ENCODE data around the gene KRI1.
A peak's percentile ranks its signal among the peaks of the same experiment; 100 is the strongest.
"Not testable (repeated sequence)": the region's sequence is repeated elsewhere in the genome, so short reads cannot be mapped to it uniquely, and the experiment has no call there.

The KRI1 gene

DNA sequence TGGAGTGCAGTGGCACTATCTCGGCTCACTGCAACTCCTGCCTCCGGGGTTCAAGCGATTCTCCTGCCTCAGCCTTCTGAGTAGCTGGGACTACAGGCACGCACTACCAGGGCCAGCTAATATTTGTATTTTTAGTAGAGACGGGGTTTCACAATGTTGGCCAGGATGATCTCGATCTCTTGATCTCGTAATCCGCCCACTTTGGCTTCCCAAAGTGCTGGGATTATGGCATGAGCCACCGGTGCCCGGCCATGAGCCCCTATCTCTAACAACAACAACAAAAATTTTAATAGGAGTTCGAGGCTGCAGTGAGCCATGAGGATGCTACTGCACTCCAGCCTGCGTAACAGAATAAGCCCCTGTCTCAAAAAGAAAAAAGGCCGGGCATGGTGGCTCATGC, 16.3 kb upstream of the KRI1 start:
- Histone ChIP-seq H3K4me1 (ENCODE audit: control insufficient read depth in 1 of 2, insufficient read depth in 1 of 2, low read depth in 1 of 2, low read length in 1 of 2) (peaks cover 18 to 27% of the 10 kb centered on the region in 2 experiments), H3K27ac (no peak overlapping the region), H3K27me3 (peaks cover 7% of the 10 kb centered on the region), H3K36me3 (no peaks in the 10 kb centered on the region), H3K4me3 (ENCODE audit: low read depth in 1 of 2, low read length in 1 of 2) (no peak overlapping the region), H3K9me3 (no peaks in the 10 kb centered on the region)
- TF ChIP-seq, protein P1, sequence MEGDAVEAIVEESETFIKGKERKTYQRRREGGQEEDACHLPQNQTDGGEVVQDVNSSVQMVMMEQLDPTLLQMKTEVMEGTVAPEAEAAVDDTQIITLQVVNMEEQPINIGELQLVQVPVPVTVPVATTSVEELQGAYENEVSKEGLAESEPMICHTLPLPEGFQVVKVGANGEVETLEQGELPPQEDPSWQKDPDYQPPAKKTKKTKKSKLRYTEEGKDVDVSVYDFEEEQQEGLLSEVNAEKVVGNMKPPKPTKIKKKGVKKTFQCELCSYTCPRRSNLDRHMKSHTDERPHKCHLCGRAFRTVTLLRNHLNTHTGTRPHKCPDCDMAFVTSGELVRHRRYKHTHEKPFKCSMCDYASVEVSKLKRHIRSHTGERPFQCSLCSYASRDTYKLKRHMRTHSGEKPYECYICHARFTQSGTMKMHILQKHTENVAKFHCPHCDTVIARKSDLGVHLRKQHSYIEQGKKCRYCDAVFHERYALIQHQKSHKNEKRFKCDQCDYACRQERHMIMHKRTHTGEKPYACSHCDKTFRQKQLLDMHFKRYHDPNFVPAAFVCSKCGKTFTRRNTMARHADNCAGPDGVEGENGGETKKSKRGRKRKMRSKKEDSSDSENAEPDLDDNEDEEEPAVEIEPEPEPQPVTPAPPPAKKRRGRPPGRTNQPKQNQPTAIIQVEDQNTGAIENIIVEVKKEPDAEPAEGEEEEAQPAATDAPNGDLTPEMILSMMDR (IDR thresholded peaks at IDR 0.05): no peak

DNA sequence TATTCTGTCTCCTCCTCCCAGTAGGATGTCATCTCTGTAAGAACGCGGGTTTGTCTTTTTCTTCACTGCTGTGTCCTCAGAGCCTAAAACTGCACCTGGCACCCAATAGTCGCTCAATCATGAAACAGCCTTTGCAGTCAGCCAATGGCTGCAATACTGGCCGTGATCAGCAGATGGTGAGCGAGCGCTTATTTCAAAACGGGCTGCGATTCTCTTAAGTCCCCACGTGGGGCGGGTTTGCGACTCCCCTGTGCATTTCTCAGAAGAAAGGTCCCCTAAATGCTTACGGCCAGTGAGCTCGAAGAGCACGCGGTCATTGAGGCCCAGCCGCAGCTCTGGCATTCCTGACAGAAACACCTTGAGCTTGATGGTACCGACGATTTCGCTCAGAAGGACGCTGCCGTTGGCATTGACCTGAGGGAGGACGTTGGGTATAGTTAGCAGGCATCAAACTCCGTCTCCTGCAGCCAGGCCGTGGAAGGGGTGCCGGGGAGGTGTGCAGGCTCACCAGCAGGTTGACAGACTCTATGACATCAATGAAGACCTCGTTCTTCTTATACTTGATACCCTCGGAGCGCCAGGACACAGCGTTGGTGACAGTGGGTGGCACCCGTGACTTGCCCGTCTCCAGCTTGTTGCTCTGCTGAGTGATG, 15.3 kb upstream of the KRI1 start:
- peaks cover 18 to 24% of the 10 kb centered on the region in 2 experiments for H3K4me1 ChIP-seq (ENCODE audit: control insufficient read depth in 1 of 2, insufficient read depth in 1 of 2, low read depth in 1 of 2, low read length in 1 of 2)
- peak overlapping the region; percentile 6 to 35 for H3K4me3 ChIP-seq (ENCODE audit: low read depth in 1 of 2, low read length in 1 of 2)
- TF ChIP-seq, protein P1 (IDR thresholded peaks at IDR 0.05): peak; percentile 99
- H3K36me3 ChIP-seq: no peaks in the 10 kb centered on the region
- H3K27me3 ChIP-seq: no peaks in the 10 kb centered on the region
- no peaks in the 10 kb centered on the region for H3K9me3 ChIP-seq
- peak overlapping the region; percentile 52 for H3K27ac ChIP-seq

DNA sequence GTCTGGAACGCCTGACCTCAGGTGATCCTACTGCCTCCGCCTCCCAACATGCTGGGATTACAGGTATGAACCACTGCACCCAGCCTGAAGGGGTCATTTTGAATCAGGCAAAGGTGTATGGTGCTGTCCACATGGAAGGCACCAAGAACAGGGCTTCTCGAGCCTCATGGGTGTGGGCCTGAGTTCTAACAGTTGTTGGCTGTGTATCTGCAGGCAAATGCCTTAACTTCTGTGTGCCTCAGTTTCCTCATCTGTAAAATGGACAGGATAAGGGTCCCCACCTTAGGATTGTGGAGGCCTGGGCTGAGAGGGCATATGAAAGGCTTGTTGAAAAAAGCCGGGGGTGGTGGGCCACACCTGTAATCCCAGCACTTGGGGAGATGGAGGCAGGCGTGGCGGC, 12.1 kb upstream of the KRI1 start:
- no peaks in the 10 kb centered on the region for H3K27me3 ChIP-seq
- H3K9me3 ChIP-seq: no peaks in the 10 kb centered on the region
- TF ChIP-seq, protein P1 (IDR thresholded peaks at IDR 0.05): no peak
- no peak overlapping the region for H3K27ac ChIP-seq
- no peaks in the 10 kb centered on the region for H3K36me3 ChIP-seq
- H3K4me3 ChIP-seq (ENCODE audit: low read depth in 1 of 2, low read length in 1 of 2): no peak overlapping the region
- peaks cover 7 to 10% of the 10 kb centered on the region in 2 experiments for H3K4me1 ChIP-seq (ENCODE audit: control insufficient read depth in 1 of 2, insufficient read depth in 1 of 2, low read depth in 1 of 2, low read length in 1 of 2)

DNA sequence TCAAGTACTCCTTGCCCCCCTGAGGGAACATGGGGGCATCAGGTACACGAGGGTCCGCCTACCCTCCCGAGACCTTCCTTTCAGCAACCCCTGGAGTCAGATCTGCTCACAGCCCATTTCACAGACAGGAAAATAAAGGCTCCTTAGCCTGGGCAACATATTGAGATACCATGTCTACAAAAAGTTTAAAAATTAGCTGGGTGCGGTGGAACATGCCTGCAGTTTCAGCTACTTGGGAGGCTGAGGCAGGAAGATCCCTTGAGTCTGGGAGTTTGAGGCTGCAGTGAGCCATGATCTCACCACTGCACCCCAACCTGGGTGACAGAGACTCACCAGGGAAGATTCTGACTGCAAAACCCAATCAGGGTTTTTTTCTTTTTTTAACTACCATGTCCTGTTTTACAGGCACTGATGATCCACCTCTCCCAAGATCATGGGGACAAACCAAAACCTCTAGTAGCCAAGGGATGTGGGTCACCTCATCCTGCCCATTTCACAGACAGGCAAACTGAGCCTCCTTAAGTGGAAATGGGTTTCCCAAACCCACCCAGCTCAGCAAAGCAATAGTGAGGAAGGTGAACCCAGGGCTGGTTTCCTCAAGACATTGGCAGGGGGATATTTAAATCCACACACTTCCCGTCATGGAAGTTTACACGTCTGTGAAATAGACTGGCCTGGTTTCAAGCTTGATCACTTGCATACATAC, 9.4 kb upstream of the KRI1 start:
- H3K27ac ChIP-seq: no peak overlapping the region
- TF ChIP-seq, protein P1 (IDR thresholded peaks at IDR 0.05): no peak

DNA sequence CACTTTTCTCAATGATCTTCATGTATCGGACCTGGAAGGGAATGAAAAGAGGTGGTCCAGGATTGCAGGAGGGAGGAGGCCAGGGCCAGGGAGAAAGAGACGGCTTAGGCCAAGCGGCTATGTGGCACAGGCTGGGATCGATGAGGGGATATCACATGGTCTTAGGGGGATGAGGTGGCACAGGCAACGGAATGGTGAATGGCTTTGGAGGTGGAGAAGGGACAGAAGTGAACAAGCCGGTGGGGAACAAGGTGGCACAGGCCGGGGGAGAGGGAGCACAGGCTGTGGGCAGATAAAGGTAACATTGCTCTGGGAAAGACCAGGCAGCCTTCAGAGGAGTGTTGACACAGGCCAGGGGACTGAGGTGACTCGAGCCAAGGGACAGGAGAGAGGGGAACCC, 8.7 kb upstream of the KRI1 start:
- no peaks in the 10 kb centered on the region for H3K36me3 ChIP-seq
- no peak overlapping the region for H3K27ac ChIP-seq
- H3K9me3 ChIP-seq: no peaks in the 10 kb centered on the region
- no peaks in the 10 kb centered on the region for H3K27me3 ChIP-seq
- no peak overlapping the region for H3K4me3 ChIP-seq (ENCODE audit: low read depth in 1 of 2, low read length in 1 of 2)
- peaks cover 7 to 11% of the 10 kb centered on the region in 2 experiments for H3K4me1 ChIP-seq (ENCODE audit: control insufficient read depth in 1 of 2, insufficient read depth in 1 of 2, low read depth in 1 of 2, low read length in 1 of 2)
- TF ChIP-seq, protein P1 (IDR thresholded peaks at IDR 0.05): no peak

More for the DNA sequence above, 9.4 kb upstream of the KRI1 start:
- no peaks in the 10 kb centered on the region for H3K36me3 ChIP-seq
- no peak overlapping the region for H3K4me3 ChIP-seq (ENCODE audit: low read depth in 1 of 2, low read length in 1 of 2)
- H3K4me1 ChIP-seq (ENCODE audit: control insufficient read depth in 1 of 2, insufficient read depth in 1 of 2, low read depth in 1 of 2, low read length in 1 of 2): peaks cover under 1 to 5% of the 10 kb centered on the region in 2 experiments
- no peaks in the 10 kb centered on the region for H3K9me3 ChIP-seq
- H3K27me3 ChIP-seq: no peaks in the 10 kb centered on the region

DNA sequence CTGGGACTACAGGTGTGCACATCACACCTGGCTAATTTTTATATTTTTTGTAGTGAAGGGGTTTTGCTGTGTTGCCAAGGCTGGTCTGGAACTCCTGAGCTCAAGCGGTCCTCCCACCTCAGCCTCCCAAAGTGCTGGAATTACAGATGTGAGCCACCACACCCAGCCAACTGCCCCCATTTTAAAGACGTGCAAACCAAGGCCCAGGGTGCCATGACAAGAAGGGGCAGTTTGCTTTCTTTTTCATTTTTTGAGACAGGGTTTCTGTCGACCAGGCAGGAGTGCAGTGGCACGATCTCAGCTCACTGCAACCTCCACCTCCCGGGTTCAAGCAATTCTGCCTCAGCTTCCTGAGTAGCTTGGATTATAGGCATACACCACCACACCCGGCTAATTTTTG, 8.0 kb upstream of the KRI1 start:
- H3K27me3 ChIP-seq; H3K36me3 ChIP-seq; H3K9me3 ChIP-seq; H3K4me3 ChIP-seq (ENCODE audit: low read depth in 1 of 2, low read length in 1 of 2); H3K27ac ChIP-seq: not testable (repeated sequence)
- peaks cover 14 to 16% of the 10 kb centered on the region in 2 experiments for H3K4me1 ChIP-seq (ENCODE audit: control insufficient read depth in 1 of 2, insufficient read depth in 1 of 2, low read depth in 1 of 2, low read length in 1 of 2)
